Activated CD8-positive, alpha-beta memory T cell treated with anti-CD3 and anti-CD28 coated beads, Interleukin-2, amount 50 U/mL, for 4 hours (primary cell): ENCODE data around the gene PSEN1.

Experiments used
- DNase-seq: peaks from one replicate; pipeline ENCODE4 v3.0.0-alpha.2; 2020

The PSEN1 gene

GRCh38 chr14:73221945-73222344, 85.6 kb downstream of the PSEN1 start:
- no peak for DNase-seq

GRCh38 chr14:73223049-73223448, 86.7 kb downstream of the PSEN1 start:
- no peak for DNase-seq

- DNase-seq, result no peak
Measured at GRCh38 chr14:73225496-73225895, 89.2 kb downstream of the PSEN1 start.

- DNase-seq, result no peak
Measured at GRCh38 chr14:73227812-73228781, 91.8 kb downstream of the PSEN1 start.

GRCh38 chr14:73230051-73230450, 93.7 kb downstream of the PSEN1 start:
- DNase-seq, result no peak

GRCh38 chr14:73231981-73232851, 95.9 kb downstream of the PSEN1 start:
- DNase-seq, result no peak

GRCh38 chr14:73232984-73233383, 96.7 kb downstream of the PSEN1 start:
- no peak for DNase-seq

- no peak for DNase-seq
Measured at GRCh38 chr14:73233564-73233963, 97.3 kb downstream of the PSEN1 start.

- no peak for DNase-seq
Measured at GRCh38 chr14:73234029-73234428, 97.7 kb downstream of the PSEN1 start.

GRCh38 chr14:73234586-73235394, 98.5 kb downstream of the PSEN1 start:
- DNase-seq, result no peak

- no peak for DNase-seq
Measured at GRCh38 chr14:73235531-73236155, 99.3 kb downstream of the PSEN1 start.

- no peak for DNase-seq
Measured at GRCh38 chr14:73236157-73236556, 99.8 kb downstream of the PSEN1 start.

GRCh38 chr14:73236752-73237218, 100.5 kb downstream of the PSEN1 start:
- no peak for DNase-seq

GRCh38 chr14:73237219-73237785, 101.0 kb downstream of the PSEN1 start, which contains the start of gene PAPLN:
TSS of gene PAPLN (plus strand) at chr14:73237506. CDS start at chr14:73239779, 2,273 bp downstream.
- DNase-seq, result no peak

GRCh38 chr14:73237786-73238423, 101.6 kb downstream of the PSEN1 start:
- DNase-seq, result no peak

- no peak for DNase-seq
Measured at GRCh38 chr14:73238424-73238852, 102.1 kb downstream of the PSEN1 start.

GRCh38 chr14:73238941-73239340, 102.6 kb downstream of the PSEN1 start:
- no peak for DNase-seq

- no peak for DNase-seq
Measured at GRCh38 chr14:73239393-73240241, 103.3 kb downstream of the PSEN1 start.

- DNase-seq, result no peak
Measured at GRCh38 chr14:73240816-73241480, 104.6 kb downstream of the PSEN1 start.
